Activated T-helper 2 cell treated with anti-CD3 and anti-CD28 coated beads, Interferon-gamma antibody, Interleukin-2, Interleukin-4, amounts not matched to agents 10 μg/mL and 5 μg/mL and 100 μg/mL, durations not matched to agents 14 hours and 24 hours and 36 hours (primary cell): ENCODE data around the gene ZGRF1. TPM values are rescaled to one million over a fixed set of nuclear protein-coding genes. Genes with fewer than 3 reads are reported as not detected.
"Not testable (repeated sequence)": the region's sequence is repeated elsewhere in the genome, so short reads cannot be mapped to it uniquely, and the experiment has no call there.

Experiments used
- DNase-seq: peaks from one replicate; pipeline ENCODE4 v3.0.0; 2021; ENCODE audit warnings: low spot score
- H3K27ac Mint-ChIP-seq: one replicate; pipeline ENCODE4 v1.8.0; 2021; ENCODE audit warnings: mixed read lengths
- H3K27me3 Mint-ChIP-seq: one replicate; pipeline ENCODE4 v1.8.0; 2021; ENCODE audit warnings: low read depth, mixed read lengths
- H3K36me3 Mint-ChIP-seq: one replicate; pipeline ENCODE4 v1.8.0; 2021; ENCODE audit warnings: low read depth, mixed read lengths
- H3K4me1 Mint-ChIP-seq: one replicate; pipeline ENCODE4 v1.8.0; 2021; ENCODE audit warnings: low read depth, mixed read lengths
- H3K4me3 Mint-ChIP-seq: one replicate; pipeline ENCODE4 v1.8.0; 2021; ENCODE audit warnings: low read depth, mild to moderate bottlenecking, moderate library complexity, mixed read lengths
- H3K9me3 Mint-ChIP-seq: one replicate; pipeline ENCODE4 v1.8.0; 2021; ENCODE audit warnings: mixed read lengths
- intact Hi-C: fragments of 100-400 bp; cut with micrococcal nuclease; formaldehyde crosslinking; loops from one replicate; pipeline ENCODE4 v1.15.1; 2023
- total RNA-seq: library from RNA; stranded (reverse); gene quantifications from 2 replicates; pipeline ENCODE4 v1.2.3, GENCODE V29; 2022

The ZGRF1 gene
- total RNA-seq, 1 donor from 2014 or later: 30.0 TPM

GRCh38 chr4:112563431-112564200 lies 73.1 kb downstream of the ZGRF1 start:
- H3K9me3 Mint-ChIP-seq: no peaks in the 10 kb centered on the region
- H3K36me3 Mint-ChIP-seq: peaks cover 32% of the 10 kb centered on the region
- no peak overlapping the region for H3K27ac Mint-ChIP-seq
- H3K4me3 Mint-ChIP-seq: no peak overlapping the region
- H3K27me3 Mint-ChIP-seq: no peaks in the 10 kb centered on the region
- DNase-seq: no peak
- peaks cover 7% of the 10 kb centered on the region for H3K4me1 Mint-ChIP-seq
- intact Hi-C loops: no loop called here

DNA sequence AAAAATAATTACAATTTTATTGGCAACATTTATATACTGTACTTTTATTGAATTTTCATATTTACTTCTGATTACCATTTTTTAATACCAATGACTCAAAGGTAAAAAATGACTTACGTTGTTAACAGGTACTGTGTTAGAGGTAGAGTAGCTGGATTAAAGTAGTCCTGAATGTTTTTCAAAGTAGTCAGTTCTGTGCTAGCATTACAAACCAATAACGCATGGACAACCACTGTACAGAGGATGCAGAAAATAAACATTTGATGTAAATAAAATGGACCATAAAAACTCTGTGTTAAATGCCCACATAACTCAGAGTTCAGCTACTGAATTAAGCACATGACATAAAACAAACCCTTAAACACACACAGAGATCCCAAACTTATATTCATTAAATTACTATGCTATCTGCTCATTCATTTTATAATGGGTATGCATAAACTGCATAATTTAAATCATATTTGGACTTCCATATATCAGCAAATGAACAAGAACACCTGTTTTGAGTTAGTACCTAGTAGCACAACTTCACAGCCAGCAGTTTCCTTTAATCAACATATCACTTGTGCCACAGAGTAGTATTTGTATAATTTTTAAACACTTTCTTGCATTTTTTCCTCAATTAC lies 74.3 kb downstream of the ZGRF1 start:
- Mint-ChIP-seq H3K4me1 (peaks cover 7% of the 10 kb centered on the region), H3K4me3 (no peak overlapping the region), H3K27ac (no peak overlapping the region), H3K27me3 (no peaks in the 10 kb centered on the region), H3K36me3 (peaks cover 35% of the 10 kb centered on the region), H3K9me3 (no peaks in the 10 kb centered on the region)
- intact Hi-C loops: no loop called here
- DNase-seq: no peak

DNA sequence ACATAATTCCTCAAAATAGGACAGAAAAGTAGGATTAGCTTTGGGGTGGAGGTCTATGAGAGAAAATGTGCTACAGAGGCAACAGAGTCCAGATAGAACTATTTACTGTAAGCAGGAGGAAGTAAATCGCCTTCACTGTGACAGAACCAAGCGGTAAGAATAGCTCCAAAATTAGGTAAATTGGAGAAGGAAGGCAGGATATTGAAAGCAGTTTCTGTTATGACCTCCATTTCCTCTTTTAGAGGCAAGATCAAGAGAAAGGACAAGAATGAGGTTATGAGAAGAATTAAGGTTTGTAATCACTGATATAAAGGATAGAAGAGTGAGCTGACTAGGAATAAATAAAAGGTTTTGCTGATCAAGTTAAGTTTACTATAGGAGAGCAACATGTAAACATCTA lies 76.6 kb downstream of the ZGRF1 start:
- Mint-ChIP-seq H3K9me3 (no peaks in the 10 kb centered on the region), H3K36me3 (peaks cover 27% of the 10 kb centered on the region), H3K27ac (no peak overlapping the region), H3K4me3 (no peak overlapping the region), H3K27me3 (no peaks in the 10 kb centered on the region), H3K4me1 (peaks cover 7% of the 10 kb centered on the region)
- DNase-seq: no peak
- intact Hi-C loops: no loop called here

DNA sequence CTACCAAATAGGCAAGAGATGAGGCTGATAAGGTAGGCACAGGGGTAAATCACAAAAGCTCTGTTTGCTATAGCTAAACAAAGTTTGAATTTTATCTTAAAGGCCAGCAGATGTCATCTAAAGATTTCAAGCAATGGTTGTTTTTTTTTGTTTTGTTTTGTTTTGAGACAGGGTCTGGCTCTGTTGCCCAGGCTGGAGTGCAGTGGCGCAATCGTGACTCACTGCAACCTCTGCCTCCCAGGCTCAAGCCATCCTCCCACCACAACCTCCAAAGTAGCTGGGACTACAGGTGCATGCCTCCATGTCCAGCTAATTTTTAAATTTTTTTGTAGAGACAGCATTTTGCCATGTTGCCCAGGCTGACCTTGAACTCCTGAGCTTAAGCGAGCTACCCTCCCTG lies 77.7 kb downstream of the ZGRF1 start:
- Mint-ChIP-seq H3K9me3 (no peaks in the 10 kb centered on the region), H3K27ac (no peak overlapping the region), H3K36me3 (peaks cover 31% of the 10 kb centered on the region), H3K4me3 (no peak overlapping the region), H3K4me1 (peaks cover 7% of the 10 kb centered on the region), H3K27me3 (no peaks in the 10 kb centered on the region)
- intact Hi-C loops: no loop called here
- DNase-seq: no peak

DNA sequence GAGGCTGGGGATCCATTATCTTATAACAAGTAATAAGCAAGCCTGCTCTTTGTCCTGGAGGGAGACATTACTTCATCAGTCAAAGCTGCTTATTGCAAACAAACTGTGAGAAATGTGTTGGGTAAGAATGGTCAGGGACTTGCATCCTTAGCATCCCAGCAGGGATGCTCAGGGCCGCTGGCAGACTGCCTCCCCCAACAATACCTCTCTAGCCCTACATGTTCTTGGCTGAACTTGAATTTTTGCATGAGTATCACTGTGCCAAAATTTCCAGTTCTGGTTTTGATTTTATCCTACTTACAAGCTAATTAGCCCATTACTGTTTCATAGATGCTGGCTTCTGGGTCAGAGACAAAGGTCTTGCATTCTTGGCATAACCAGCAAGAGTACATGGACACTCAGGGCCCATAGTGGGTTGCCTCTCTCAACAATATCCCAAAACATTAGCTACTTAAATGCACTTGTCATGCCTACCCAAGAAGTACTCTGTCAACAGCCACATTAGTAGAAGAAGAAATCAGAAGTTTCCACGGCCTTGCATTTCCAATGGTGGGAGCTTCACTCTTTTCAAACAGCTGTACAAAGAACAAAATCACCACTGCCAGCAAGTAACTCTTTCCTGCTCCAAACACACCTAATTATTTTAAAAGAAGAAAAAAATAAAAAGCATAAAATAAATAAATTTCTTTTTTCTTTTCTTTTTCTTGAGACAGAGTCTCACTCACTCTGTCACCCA lies 78.9 kb downstream of the ZGRF1 start:
- no peak for DNase-seq
- no peaks in the 10 kb centered on the region for H3K27me3 Mint-ChIP-seq
- peaks cover 35% of the 10 kb centered on the region for H3K36me3 Mint-ChIP-seq
- no peak overlapping the region for H3K27ac Mint-ChIP-seq
- H3K4me1 Mint-ChIP-seq: peaks cover 7% of the 10 kb centered on the region
- H3K4me3 Mint-ChIP-seq: no peak overlapping the region
- H3K9me3 Mint-ChIP-seq: no peaks in the 10 kb centered on the region
- intact Hi-C loops: no loop called here

DNA sequence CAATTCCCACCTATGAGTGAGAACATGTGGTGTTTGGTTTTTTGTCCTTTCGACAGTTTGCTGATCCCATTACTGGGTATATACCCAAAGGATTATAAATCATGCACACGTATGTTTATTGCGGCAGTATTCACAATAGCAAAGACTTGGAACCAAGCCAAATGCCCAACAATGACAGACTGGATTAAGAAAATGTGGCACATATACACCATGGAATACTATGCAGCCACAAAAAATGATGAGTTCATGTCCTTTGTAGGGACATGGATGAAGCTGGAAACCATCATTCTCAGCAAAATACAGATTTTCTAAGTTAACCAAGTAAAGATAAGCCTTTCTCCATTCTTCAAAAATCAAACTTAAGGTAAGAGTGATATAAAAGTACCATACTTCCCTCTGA lies 82.4 kb downstream of the ZGRF1 start:
- intact Hi-C loops, H3K4me3 Mint-ChIP-seq, H3K9me3 Mint-ChIP-seq, H3K27ac Mint-ChIP-seq, DNase-seq, H3K4me1 Mint-ChIP-seq, H3K27me3 Mint-ChIP-seq: not testable (repeated sequence)
- peaks cover 22% of the 10 kb centered on the region for H3K36me3 Mint-ChIP-seq

DNA sequence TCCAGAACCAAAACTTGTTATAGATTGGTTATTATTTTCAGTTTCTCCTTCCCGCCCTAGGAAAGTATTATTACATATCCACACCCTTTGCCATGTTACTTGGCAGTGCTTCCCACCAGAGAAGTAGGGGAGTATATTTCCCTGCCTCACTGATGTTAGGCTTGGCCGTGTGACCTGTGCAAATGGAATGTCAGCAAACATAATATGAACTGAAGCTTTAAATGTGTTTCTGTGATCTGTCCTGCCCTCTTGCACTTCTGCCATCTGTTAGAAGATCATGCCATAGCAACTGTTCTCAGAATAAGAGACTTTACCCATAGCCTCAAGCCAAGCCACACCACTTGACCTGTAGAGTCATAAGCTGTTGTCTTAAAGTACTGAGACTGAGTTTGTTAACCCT lies 84.0 kb downstream of the ZGRF1 start:
- Mint-ChIP-seq H3K27me3 (no peaks in the 10 kb centered on the region), H3K4me1 (no peaks in the 10 kb centered on the region), H3K9me3 (no peaks in the 10 kb centered on the region), H3K36me3 (peaks cover 17% of the 10 kb centered on the region), H3K4me3 (no peak overlapping the region), H3K27ac (no peak overlapping the region)
- intact Hi-C loops: no loop called here
- DNase-seq: no peak

- H3K27ac Mint-ChIP-seq: no peak overlapping the region
- H3K9me3 Mint-ChIP-seq: no peaks in the 10 kb centered on the region
- intact Hi-C loops: no loop called here
- H3K36me3 Mint-ChIP-seq: peaks cover 14% of the 10 kb centered on the region
- H3K4me3 Mint-ChIP-seq: no peak overlapping the region
- no peak for DNase-seq
- no peaks in the 10 kb centered on the region for H3K27me3 Mint-ChIP-seq
- H3K4me1 Mint-ChIP-seq: peaks cover 2% of the 10 kb centered on the region
Observed at GRCh38 chr4:112550728-112551127, 86.0 kb downstream of the ZGRF1 start.

DNA sequence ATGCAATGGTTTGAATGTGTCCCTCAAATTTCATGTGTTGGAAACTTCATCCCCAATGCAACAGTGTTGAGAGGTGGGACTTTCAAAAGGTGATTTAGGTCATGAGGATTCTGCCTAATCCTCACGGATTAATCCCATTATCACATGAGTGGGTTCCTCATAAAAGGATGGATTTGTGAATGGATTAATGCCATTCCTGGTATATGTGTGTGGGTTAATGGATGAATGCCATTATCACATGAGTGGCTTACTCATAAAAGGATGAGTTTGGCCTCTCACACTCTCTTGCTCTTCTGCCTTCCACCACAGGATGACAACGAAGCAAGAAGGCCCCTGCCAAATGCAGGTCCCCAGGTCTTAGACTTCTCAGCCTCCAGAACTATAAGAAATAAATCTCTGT lies 90.2 kb downstream of the ZGRF1 start:
- DNase-seq: no peak
- Mint-ChIP-seq H3K4me3 (no peak overlapping the region), H3K27me3 (no peaks in the 10 kb centered on the region), H3K4me1 (peaks cover 2% of the 10 kb centered on the region), H3K9me3 (no peaks in the 10 kb centered on the region), H3K36me3 (peaks cover 6% of the 10 kb centered on the region), H3K27ac (no peak overlapping the region)
- intact Hi-C loops: no loop called here

GRCh38 chr4:112545346-112545745 lies 91.4 kb downstream of the ZGRF1 start:
- intact Hi-C loops: no loop called here

GRCh38 chr4:112540695-112541094 lies 96.0 kb downstream of the ZGRF1 start:
- H3K4me1 Mint-ChIP-seq: no peaks in the 10 kb centered on the region
- intact Hi-C loops: no loop called here
- no peaks in the 10 kb centered on the region for H3K27me3 Mint-ChIP-seq
- no peaks in the 10 kb centered on the region for H3K9me3 Mint-ChIP-seq
- H3K4me3 Mint-ChIP-seq: no peak overlapping the region
- no peak overlapping the region for H3K27ac Mint-ChIP-seq
- DNase-seq: no peak
- peaks cover 8% of the 10 kb centered on the region for H3K36me3 Mint-ChIP-seq

More at GRCh38 chr4:112545346-112545745, 91.4 kb downstream of the ZGRF1 start:
- H3K9me3 Mint-ChIP-seq: no peaks in the 10 kb centered on the region
- DNase-seq: no peak
- H3K4me1 Mint-ChIP-seq: peaks cover 2% of the 10 kb centered on the region
- no peak overlapping the region for H3K27ac Mint-ChIP-seq
- H3K27me3 Mint-ChIP-seq: no peaks in the 10 kb centered on the region
- peaks cover 6% of the 10 kb centered on the region for H3K36me3 Mint-ChIP-seq
- H3K4me3 Mint-ChIP-seq: no peak overlapping the region

GRCh38 chr4:112536123-112536522 lies 100.6 kb downstream of the ZGRF1 start:
- H3K36me3 Mint-ChIP-seq: peaks cover 6% of the 10 kb centered on the region
- DNase-seq: no peak
- H3K27ac Mint-ChIP-seq: no peak overlapping the region
- intact Hi-C loops: no loop called here
- H3K9me3 Mint-ChIP-seq: no peaks in the 10 kb centered on the region
- H3K27me3 Mint-ChIP-seq: peaks cover 6% of the 10 kb centered on the region
- H3K4me1 Mint-ChIP-seq: no peaks in the 10 kb centered on the region
- no peak overlapping the region for H3K4me3 Mint-ChIP-seq

- Mint-ChIP-seq H3K27ac (no peak overlapping the region), H3K4me3 (no peak overlapping the region), H3K4me1 (no peaks in the 10 kb centered on the region), H3K27me3 (peaks cover 16% of the 10 kb centered on the region), H3K9me3 (no peaks in the 10 kb centered on the region), H3K36me3 (no peaks in the 10 kb centered on the region)
- DNase-seq: no peak
- intact Hi-C loops: no loop called here
Observed at GRCh38 chr4:112532267-112532666, 104.4 kb downstream of the ZGRF1 start.
